Kidney epithelial cell (primary cell): Measurements from ENCODE around the gene SLC8A1. TPM values are rescaled to one million over a fixed set of nuclear protein-coding genes. Genes with fewer than 3 reads are reported as not detected.

Experiments
- DNase-seq: peaks from one replicate; pipeline ENCODE4 v3.0.0-alpha.2; 2010; ENCODE audit warnings: low read depth
- H3K27me3 ChIP-seq: 2 replicates; pipeline ENCODE4 v1.6.0; 2011; ENCODE audit warnings: low read length; ENCODE audit not compliant: control insufficient read depth, insufficient read depth
- H3K36me3 ChIP-seq: 2 replicates; pipeline ENCODE4 v1.5.1; 2011; ENCODE audit warnings: low read length; ENCODE audit not compliant: control insufficient read depth, insufficient read depth
- H3K4me3 ChIP-seq: 2 replicates; pipeline ENCODE4 v1.5.1; 2011; ENCODE audit warnings: low read depth, mild to moderate bottlenecking, control low read depth, low read length
- CTCF ChIP-seq: IDR thresholded peaks from 2 replicates; pipeline ENCODE4 v1.5.1; 2011; ENCODE audit warnings: mild to moderate bottlenecking, moderate library complexity, low read length, control low read depth, inconsistent platforms; ENCODE audit not compliant: insufficient read depth, poor library complexity, severe bottlenecking
- total RNA-seq: library from RNA; depleted of rRNA; stranded (reverse); fragments of >200 nt; gene quantifications from 2 replicates; pipeline ENCODE4 v1.2.3, GENCODE V29; 2015

SLC8A1 gene
- total RNA-seq, 1 donor from 2014 or later, result 3.2 TPM

- H3K36me3 ChIP-seq, result no peaks in the 10 kb centered on the region
- no peak overlapping the region for H3K4me3 ChIP-seq
- DNase-seq, result no peak
- no peaks in the 10 kb centered on the region for H3K27me3 ChIP-seq
- TF ChIP-seq CTCF, result no peak
Observed at GRCh38 chr2:40230186-40230585, 221.7 kb downstream of the SLC8A1 start.

- TF ChIP-seq CTCF, result no peak
- DNase-seq, result no peak
- Histone ChIP-seq H3K36me3 (no peaks in the 10 kb centered on the region), H3K27me3 (no peaks in the 10 kb centered on the region), H3K4me3 (no peak overlapping the region)
Observed at GRCh38 chr2:40228310-40228709, 223.6 kb downstream of the SLC8A1 start.

DNA sequence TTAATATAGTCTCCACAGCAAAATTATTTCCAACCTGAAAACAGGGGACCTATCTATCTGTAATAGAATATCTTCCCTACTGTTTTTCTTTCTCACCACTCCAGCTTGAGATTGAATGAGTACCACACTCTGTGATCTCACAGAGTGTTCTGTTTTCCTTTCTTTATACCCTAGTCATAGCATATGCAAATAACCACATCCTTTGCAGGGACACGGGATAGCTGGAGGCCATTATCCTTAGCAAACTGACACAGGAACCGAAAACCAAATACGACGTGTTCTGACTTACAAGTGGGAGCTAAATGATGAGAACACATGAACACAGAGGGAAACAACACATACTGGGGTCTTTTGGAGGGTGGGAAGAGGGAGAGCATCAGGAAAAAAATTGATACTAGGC, 224.7 kb downstream of the SLC8A1 start:
- no peak for DNase-seq

GRCh38 chr2:40226637-40227036, 225.3 kb downstream of the SLC8A1 start:
- no peaks in the 10 kb centered on the region for H3K27me3 ChIP-seq
- no peak for DNase-seq
- TF ChIP-seq CTCF, result no peak
- no peaks in the 10 kb centered on the region for H3K36me3 ChIP-seq
- no peak overlapping the region for H3K4me3 ChIP-seq

More for the DNA sequence above, 224.7 kb downstream of the SLC8A1 start:
- no peak overlapping the region for H3K4me3 ChIP-seq
- no peaks in the 10 kb centered on the region for H3K36me3 ChIP-seq
- no peak for TF ChIP-seq CTCF
- no peaks in the 10 kb centered on the region for H3K27me3 ChIP-seq

- no peak for TF ChIP-seq CTCF
- DNase-seq, result no peak
- Histone ChIP-seq H3K27me3 (no peaks in the 10 kb centered on the region), H3K4me3 (no peak overlapping the region), H3K36me3 (no peaks in the 10 kb centered on the region)
Observed at GRCh38 chr2:40225670-40226210, 226.2 kb downstream of the SLC8A1 start.

- no peak for DNase-seq
- no peak overlapping the region for H3K4me3 ChIP-seq
- TF ChIP-seq CTCF, result no peak
- H3K27me3 ChIP-seq, result no peaks in the 10 kb centered on the region
- H3K36me3 ChIP-seq, result no peaks in the 10 kb centered on the region
Observed at GRCh38 chr2:40224318-40224717, 227.6 kb downstream of the SLC8A1 start.
